H1 (cell line): Measurements from ENCODE around the gene SEMA3D. TPM values are rescaled to one million over a fixed set of nuclear protein-coding genes. Genes with fewer than 3 reads are reported as not detected.

Experiments
- BACH1 ChIP-seq: IDR thresholded peaks from 2 replicates; pipeline ENCODE4 v1.6.1; 2012; ENCODE audit warnings: low read length, improper control_type of control experiment
- KDM5A ChIP-seq: fragments of 200-600 bp; IDR thresholded peaks from 2 replicates; pipeline ENCODE4 v1.7.1; 2012; ENCODE audit warnings: mild to moderate bottlenecking, low read length, inconsistent platforms, mixed read lengths
- POU5F1 ChIP-seq: IDR thresholded peaks from 2 replicates; pipeline ENCODE4 v1.6.1; 2011; ENCODE audit warnings: low read depth, mild to moderate bottlenecking, low read length, moderate library complexity
- RXRA ChIP-seq: IDR thresholded peaks from 2 replicates; pipeline ENCODE4 v1.6.1; 2011; ENCODE audit warnings: low read depth, mild to moderate bottlenecking, low read length, moderate library complexity; ENCODE audit not compliant: insufficient read depth
- TEAD4 ChIP-seq: IDR thresholded peaks from 2 replicates; pipeline ENCODE4 v1.6.1; 2012; ENCODE audit warnings: low read depth, low read length, inconsistent platforms, mixed read lengths
- polyA plus RNA-seq, 7 experiments: library from polyadenylated mRNA; depleted of rRNA in 3 of 7; stranded (reverse) in 5 of 7; unstranded in 2 of 7; fragments of >200 nt in 5 of 7; fragments of 200-250 nt in 2 of 7; gene quantifications; 1 replicate in 5 of 7; 2 replicates in 1 of 7; 4 replicates in 1 of 7; pipeline versions ENCODE4 v1.2.1 to v1.2.3, GENCODE V29; 2011 to 2013; ENCODE audit warnings: missing spikeins in 2 of 7, mixed read lengths in 2 of 7
- total RNA-seq: library from RNA; stranded (reverse); fragmentation: NEBNext Ultra II Directional; extraction: Animal tissue kit (Norgen Biotek cat#: 25700); gene quantifications from 2 replicates; pipeline ENCODE4 v1.2.1, GENCODE V29; 2021

The SEMA3D gene
- total and polyA plus RNA-seq, 2 of the 8 experiments (the other 6 are each of a cell fraction or from before 2014, with no cell fraction given), result 1.6 to 3.5 TPM

DNA sequence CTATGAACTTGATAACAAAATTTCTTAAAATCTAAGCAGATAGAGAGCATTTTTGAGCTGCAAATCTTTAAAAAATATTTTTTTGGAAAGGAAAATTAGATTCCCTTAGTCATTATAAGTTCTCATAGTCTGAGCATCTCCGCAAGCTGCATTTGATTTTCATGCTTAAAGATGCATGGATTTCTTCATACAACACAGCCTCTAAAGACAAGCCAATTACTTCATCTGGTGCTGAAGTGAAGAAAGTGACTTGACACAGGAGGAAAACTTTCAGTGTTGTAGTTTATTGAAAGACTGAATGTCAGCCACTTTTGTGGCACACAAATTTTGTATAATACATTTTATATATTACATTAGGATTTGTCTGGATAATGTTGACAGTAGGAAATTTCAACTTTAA, 22.5 kb downstream of the SEMA3D start (continued):
- TF ChIP-seq BACH1 (no peak), TEAD4 (no peak), POU5F1 (no peak), RXRA (no peak), KDM5A (no peak)
